ENCODE results near the gene LEMD1. TPM values are rescaled to one million over a fixed set of nuclear protein-coding genes. Genes with fewer than 3 reads are reported as not detected.
A peak's percentile ranks its signal among the peaks of the same experiment; 100 is the strongest.

Gene LEMD1
- total and polyA plus RNA-seq, 8 donors = 0.95 to 3.7 (median 1.7) TPM; not detected in 5

DNA sequence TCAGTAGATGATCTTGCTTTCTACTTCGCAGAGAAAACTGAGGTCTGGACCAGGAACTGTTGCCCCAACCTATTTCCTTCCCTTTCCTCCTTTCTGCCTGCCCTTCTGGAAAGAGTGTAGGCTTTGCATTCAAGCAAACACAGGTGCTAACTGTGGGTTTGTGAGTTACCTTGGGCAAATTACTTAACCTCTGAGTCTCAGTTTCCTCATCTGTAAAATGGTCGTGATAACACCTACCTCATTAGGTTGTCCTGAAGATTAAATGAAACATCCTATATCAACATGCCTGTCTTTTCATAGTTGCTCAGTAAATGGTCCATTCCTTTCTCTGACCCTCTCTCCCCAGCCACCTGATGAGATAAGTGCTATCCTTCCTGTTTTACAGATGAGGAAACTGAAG is 43.5 kb upstream of the LEMD1 start:
- Histone ChIP-seq H3K9me3 (no peaks in the 10 kb centered on the region), H3K27me3 (peaks cover 0 to 47% (median 1%) of the 10 kb centered on the region in 3 donors), H3K4me3 (no peak overlapping the region), H3K4me1 (no peaks in the 10 kb centered on the region), H3K36me3 (no peaks in the 10 kb centered on the region), H3K27ac (no peak overlapping the region)
- no peak for DNase-seq
- TF ChIP-seq EP300 (IDR thresholded peaks at IDR 0.05) (no peak), POLR2A (IDR thresholded peaks at IDR 0.05) (no peak)
- intact Hi-C loops (cut with DNase I; ENCODE audit: low total_unique reads) = no loop called here
- WGBS, 5 donors = 44 to 87% (median 80%) methylated on average over 2 of the region's 2 CpGs

- DNase-seq = peak in 1 of 2 donors; percentile 89
Observed at GRCh38 chr1:205458777-205459566, 37.1 kb upstream of the LEMD1 start.

GRCh38 chr1:205456868-205457745 is 35.3 kb upstream of the LEMD1 start:
- Histone ChIP-seq H3K27ac (no peak overlapping the region), H3K9me3 (no peaks in the 10 kb centered on the region), H3K4me3 (peak overlapping the region; percentile 25 to 47 (median 30)), H3K4me1 (peaks cover 17 to 28% (median 22%) of the 10 kb centered on the region in 4 donors), H3K36me3 (no peaks in the 10 kb centered on the region), H3K27me3 (peaks cover 21 to 82% (median 79%) of the 10 kb centered on the region in 3 donors)
- TF ChIP-seq POLR2AphosphoS5 (IDR thresholded peaks at IDR 0.05) (no peak), POLR2A (IDR thresholded peaks at IDR 0.05) (no peak), EP300 (IDR thresholded peaks at IDR 0.05) (no peak)
- TF ChIP-seq, protein P1, sequence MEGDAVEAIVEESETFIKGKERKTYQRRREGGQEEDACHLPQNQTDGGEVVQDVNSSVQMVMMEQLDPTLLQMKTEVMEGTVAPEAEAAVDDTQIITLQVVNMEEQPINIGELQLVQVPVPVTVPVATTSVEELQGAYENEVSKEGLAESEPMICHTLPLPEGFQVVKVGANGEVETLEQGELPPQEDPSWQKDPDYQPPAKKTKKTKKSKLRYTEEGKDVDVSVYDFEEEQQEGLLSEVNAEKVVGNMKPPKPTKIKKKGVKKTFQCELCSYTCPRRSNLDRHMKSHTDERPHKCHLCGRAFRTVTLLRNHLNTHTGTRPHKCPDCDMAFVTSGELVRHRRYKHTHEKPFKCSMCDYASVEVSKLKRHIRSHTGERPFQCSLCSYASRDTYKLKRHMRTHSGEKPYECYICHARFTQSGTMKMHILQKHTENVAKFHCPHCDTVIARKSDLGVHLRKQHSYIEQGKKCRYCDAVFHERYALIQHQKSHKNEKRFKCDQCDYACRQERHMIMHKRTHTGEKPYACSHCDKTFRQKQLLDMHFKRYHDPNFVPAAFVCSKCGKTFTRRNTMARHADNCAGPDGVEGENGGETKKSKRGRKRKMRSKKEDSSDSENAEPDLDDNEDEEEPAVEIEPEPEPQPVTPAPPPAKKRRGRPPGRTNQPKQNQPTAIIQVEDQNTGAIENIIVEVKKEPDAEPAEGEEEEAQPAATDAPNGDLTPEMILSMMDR (IDR thresholded peaks at IDR 0.05) = no peak
- peak in 1 of 2 donors; percentile 53 for DNase-seq
- intact Hi-C loops (cut with DNase I; ENCODE audit: low total_unique reads) = no loop called here
- WGBS, 5 donors = 1 to 3% (median 2%) methylated on average over 55 to 74 of the region's 74 CpGs

More at GRCh38 chr1:205458777-205459566, 37.1 kb upstream of the LEMD1 start:
- H3K4me1 ChIP-seq = peaks cover 17 to 28% (median 22%) of the 10 kb centered on the region in 4 donors
- peaks cover 21 to 71% (median 60%) of the 10 kb centered on the region in 3 donors for H3K27me3 ChIP-seq
- intact Hi-C loops (cut with DNase I; ENCODE audit: low total_unique reads) = no loop called here
- TF ChIP-seq, protein P1 (IDR thresholded peaks at IDR 0.05) = no peak
- no peak for TF ChIP-seq POLR2A (IDR thresholded peaks at IDR 0.05)
- TF ChIP-seq POLR2AphosphoS5 (IDR thresholded peaks at IDR 0.05) = no peak
- TF ChIP-seq EP300 (IDR thresholded peaks at IDR 0.05) = no peak
- H3K4me3 ChIP-seq = no peak overlapping the region
- H3K9me3 ChIP-seq = no peaks in the 10 kb centered on the region
- WGBS, 5 donors = 47 to 56% (median 54%) methylated on average over 6 of the region's 6 CpGs
- no peaks in the 10 kb centered on the region for H3K36me3 ChIP-seq
- H3K27ac ChIP-seq = no peak overlapping the region

DNA sequence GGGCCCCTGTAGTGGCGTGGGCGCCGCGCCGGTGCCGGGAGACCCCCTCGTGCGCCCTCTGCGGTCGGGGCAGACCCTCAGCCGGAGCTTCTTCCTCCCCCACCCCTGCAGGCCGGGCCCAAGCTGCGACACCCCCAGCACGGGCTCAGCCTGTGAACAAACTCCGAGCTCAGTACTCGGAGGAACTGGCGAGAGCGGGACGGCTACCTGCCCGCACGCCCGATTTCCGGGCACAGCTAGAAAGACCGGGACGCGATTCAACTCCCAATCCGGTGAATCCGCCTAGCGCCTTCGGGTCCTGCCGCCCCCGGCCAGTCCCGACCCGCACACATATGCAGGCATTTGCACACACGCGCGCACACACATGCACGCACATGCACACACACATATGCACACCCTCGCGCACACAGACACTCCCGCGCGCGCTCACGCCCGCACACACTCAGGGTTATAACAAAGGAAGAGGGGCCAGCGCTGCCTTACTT is 34.6 kb upstream of the LEMD1 start:
- Histone ChIP-seq H3K27ac (no peak overlapping the region), H3K9me3 (no peaks in the 10 kb centered on the region), H3K4me3 (peak overlapping the region; percentile 25 to 47 (median 30)), H3K4me1 (peaks cover 17 to 28% (median 22%) of the 10 kb centered on the region in 4 donors), H3K36me3 (no peaks in the 10 kb centered on the region), H3K27me3 (peaks cover 21 to 88% (median 85%) of the 10 kb centered on the region in 3 donors)
- TF ChIP-seq POLR2AphosphoS5 (IDR thresholded peaks at IDR 0.05) = no peak
- no peak for TF ChIP-seq EP300 (IDR thresholded peaks at IDR 0.05)
- TF ChIP-seq, protein P1 (IDR thresholded peaks at IDR 0.05) = no peak
- TF ChIP-seq POLR2A (IDR thresholded peaks at IDR 0.05) = no peak
- DNase-seq = no peak
- 0 to 3% (median 2%) methylated on average over 33 to 47 of the region's 47 CpGs for WGBS, 5 donors
- intact Hi-C loops (cut with DNase I; ENCODE audit: low total_unique reads) = no loop called here

All from stomach (tissue), 9 donors.